SK-N-SH treated with all-trans-retinoic acid at 6 μM for 48 hours (cell line): ENCODE measurements around the gene LGALS1.

Experiments used
- BACH2 ChIP-seq: fragments of 250-450 bp; sonication (Bioruptor Pico); IDR thresholded peaks from 2 replicates; pipeline ENCODE4 v1.9.0; 2021; ENCODE audit warnings: mild to moderate bottlenecking, borderline replicate concordance
- OSR1 ChIP-seq: fragments of 250-450 bp; sonication (Bioruptor Pico); IDR thresholded peaks from 2 replicates; pipeline ENCODE4 v1.8.0; 2022; ENCODE audit warnings: moderate library complexity, mild to moderate bottlenecking, inconsistent platforms
- TF ChIP-seq, protein P1 (sequence below): fragments of 250-450 bp; sonication (Bioruptor Pico); IDR thresholded peaks from 2 replicates; pipeline ENCODE4 v1.5.1; 2020; ENCODE audit warnings: low read depth, mild to moderate bottlenecking, moderate library complexity
- TF ChIP-seq, protein P2 (sequence below): fragments of 250-450 bp; sonication (Bioruptor Pico); IDR thresholded peaks from 2 replicates; pipeline ENCODE4 v1.5.0; 2020; ENCODE audit warnings: mild to moderate bottlenecking, moderate library complexity

DNA sequence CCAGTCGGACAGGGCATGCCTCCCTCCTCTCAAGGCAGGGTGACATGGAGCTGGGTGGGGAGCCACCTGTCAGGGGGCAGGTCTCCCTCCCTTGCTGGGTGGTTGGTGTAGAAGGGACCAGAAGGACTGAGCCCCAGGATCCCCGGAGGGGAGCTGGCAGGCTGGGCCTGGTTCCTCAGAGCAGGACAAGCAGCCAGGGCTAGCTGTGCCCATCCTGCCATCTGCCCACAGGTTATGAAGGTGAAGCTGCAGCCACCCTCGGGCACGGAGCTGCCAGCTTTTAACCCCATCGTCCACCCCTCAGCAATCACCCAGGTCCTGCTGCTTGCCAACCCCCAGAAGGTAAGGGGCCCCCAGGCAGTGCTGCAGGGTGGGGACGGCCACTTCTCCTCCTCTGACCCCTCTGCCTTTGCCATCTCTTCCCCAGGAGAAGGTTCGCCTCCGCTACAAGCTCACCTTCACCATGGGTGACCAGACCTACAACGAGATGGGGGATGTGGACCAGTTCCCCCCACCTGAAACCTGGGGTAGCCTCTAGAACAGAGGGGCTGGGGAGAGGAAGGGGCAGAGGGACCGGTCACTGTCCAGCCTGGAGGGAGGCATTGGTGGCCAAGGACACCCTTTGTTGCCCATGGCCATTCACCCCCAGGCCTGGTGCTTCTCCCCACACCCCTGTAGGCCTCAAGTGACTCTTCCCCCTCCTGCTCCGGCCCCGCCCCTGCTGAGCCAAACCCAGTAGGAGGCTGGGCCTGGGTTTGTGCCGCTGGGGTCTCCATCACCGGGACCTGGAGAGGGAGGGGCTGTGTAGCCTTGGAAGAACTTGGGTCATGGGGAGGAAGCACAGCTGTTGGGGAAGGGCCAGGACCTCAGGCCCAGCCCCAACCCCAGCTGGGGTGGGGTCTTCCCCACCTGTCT, 43.0 kb upstream of the LGALS1 start:
- TF ChIP-seq, protein P1, sequence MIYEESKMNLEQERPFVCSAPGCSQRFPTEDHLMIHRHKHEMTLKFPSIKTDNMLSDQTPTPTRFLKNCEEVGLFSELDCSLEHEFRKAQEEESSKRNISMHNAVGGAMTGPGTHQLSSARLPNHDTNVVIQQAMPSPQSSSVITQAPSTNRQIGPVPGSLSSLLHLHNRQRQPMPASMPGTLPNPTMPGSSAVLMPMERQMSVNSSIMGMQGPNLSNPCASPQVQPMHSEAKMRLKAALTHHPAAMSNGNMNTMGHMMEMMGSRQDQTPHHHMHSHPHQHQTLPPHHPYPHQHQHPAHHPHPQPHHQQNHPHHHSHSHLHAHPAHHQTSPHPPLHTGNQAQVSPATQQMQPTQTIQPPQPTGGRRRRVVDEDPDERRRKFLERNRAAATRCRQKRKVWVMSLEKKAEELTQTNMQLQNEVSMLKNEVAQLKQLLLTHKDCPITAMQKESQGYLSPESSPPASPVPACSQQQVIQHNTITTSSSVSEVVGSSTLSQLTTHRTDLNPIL = no peak
- no peak for TF ChIP-seq OSR1 (CRISPR knock-in tag)
- TF ChIP-seq, protein P2, sequence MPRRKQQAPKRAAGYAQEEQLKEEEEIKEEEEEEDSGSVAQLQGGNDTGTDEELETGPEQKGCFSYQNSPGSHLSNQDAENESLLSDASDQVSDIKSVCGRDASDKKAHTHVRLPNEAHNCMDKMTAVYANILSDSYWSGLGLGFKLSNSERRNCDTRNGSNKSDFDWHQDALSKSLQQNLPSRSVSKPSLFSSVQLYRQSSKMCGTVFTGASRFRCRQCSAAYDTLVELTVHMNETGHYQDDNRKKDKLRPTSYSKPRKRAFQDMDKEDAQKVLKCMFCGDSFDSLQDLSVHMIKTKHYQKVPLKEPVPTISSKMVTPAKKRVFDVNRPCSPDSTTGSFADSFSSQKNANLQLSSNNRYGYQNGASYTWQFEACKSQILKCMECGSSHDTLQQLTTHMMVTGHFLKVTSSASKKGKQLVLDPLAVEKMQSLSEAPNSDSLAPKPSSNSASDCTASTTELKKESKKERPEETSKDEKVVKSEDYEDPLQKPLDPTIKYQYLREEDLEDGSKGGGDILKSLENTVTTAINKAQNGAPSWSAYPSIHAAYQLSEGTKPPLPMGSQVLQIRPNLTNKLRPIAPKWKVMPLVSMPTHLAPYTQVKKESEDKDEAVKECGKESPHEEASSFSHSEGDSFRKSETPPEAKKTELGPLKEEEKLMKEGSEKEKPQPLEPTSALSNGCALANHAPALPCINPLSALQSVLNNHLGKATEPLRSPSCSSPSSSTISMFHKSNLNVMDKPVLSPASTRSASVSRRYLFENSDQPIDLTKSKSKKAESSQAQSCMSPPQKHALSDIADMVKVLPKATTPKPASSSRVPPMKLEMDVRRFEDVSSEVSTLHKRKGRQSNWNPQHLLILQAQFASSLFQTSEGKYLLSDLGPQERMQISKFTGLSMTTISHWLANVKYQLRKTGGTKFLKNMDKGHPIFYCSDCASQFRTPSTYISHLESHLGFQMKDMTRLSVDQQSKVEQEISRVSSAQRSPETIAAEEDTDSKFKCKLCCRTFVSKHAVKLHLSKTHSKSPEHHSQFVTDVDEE (CRISPR knock-in tag) = no peak
- no peak for TF ChIP-seq BACH2 (CRISPR knock-in tag)
